HL-60 (cell line): Measurements from ENCODE around the gene PCSK4.

ENCODE experiments used
- GABPA ChIP-seq: IDR thresholded peaks from 2 replicates; pipeline ENCODE4 v1.6.1; 2012; ENCODE audit warnings: low read depth
- POLR2AphosphoS5 ChIP-seq: IDR thresholded peaks from 2 replicates; pipeline ENCODE4 v1.6.1; 2012; ENCODE audit warnings: low read depth
- REST ChIP-seq: IDR thresholded peaks from 2 replicates; pipeline ENCODE4 v1.6.1; 2012; ENCODE audit warnings: low read depth; ENCODE audit not compliant: insufficient replicate concordance
- SPI1 ChIP-seq: IDR thresholded peaks from 2 replicates; pipeline ENCODE4 v1.6.1; 2012; ENCODE audit warnings: low read depth, mild to moderate bottlenecking, borderline replicate concordance
- TF ChIP-seq, protein P1 (sequence below): IDR thresholded peaks from one replicate; pipeline ENCODE4 v1.5.1; 2011; ENCODE audit warnings: low read length, control low read depth, inconsistent platforms; ENCODE audit not compliant: insufficient read depth

- TF ChIP-seq, protein P1, sequence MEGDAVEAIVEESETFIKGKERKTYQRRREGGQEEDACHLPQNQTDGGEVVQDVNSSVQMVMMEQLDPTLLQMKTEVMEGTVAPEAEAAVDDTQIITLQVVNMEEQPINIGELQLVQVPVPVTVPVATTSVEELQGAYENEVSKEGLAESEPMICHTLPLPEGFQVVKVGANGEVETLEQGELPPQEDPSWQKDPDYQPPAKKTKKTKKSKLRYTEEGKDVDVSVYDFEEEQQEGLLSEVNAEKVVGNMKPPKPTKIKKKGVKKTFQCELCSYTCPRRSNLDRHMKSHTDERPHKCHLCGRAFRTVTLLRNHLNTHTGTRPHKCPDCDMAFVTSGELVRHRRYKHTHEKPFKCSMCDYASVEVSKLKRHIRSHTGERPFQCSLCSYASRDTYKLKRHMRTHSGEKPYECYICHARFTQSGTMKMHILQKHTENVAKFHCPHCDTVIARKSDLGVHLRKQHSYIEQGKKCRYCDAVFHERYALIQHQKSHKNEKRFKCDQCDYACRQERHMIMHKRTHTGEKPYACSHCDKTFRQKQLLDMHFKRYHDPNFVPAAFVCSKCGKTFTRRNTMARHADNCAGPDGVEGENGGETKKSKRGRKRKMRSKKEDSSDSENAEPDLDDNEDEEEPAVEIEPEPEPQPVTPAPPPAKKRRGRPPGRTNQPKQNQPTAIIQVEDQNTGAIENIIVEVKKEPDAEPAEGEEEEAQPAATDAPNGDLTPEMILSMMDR, result peak; percentile 22
- TF ChIP-seq POLR2AphosphoS5 (no peak), GABPA (no peak), REST (no peak), SPI1 (no peak)
Measured at GRCh38 chr19:1465191-1466016, 24.7 kb downstream of the PCSK4 start.
